K562 (cell line): ENCODE results near the gene DHX35. TPM values are rescaled to one million over a fixed set of nuclear protein-coding genes. Genes with fewer than 3 reads are reported as not detected.

Experiments used
- ATAC-seq: fragments of 200-7000 bp; cut with Tn5 transposase; 3 replicates; pipeline ENCODE4 v1.9.1; 2020; ENCODE audit warnings: moderate library complexity
- BruUV-seq: library from RNA; stranded (reverse); fragments of 400-500 nt; replicated peaks from 2 replicates; lab custom pipeline; 2021; lab: Mats Ljungman, UMichigan
- CTCF ChIA-PET: fragments of 300-600 bp; formaldehyde crosslinking; extraction: SDS; loops from one replicate; lab custom pipeline; 2021; ENCODE audit warnings: low intra/inter-chr PET ratio; lab: Yijun Ruan, JAX
- POLR2A ChIA-PET: fragments of 300-600, 350-650 bp; sonication (Branson Sonifier 250); formaldehyde crosslinking; extraction: SDS; loops from one replicate; lab custom pipeline; 2021; ENCODE audit warnings: antibody characterized with exemption, inconsistent platforms; lab: Yijun Ruan, JAX
- DNase-seq, 4 experiments: peaks; one replicate each; pipeline versions ENCODE4 v3.0.0 to v3.0.0-alpha.2; 2011 to 2018; ENCODE audit warnings: low spot score in 3 of 4, mixed read lengths in 3 of 4; ENCODE audit errors: extremely low read depth in 1 of 4
- FAIRE-seq: peaks from 2 replicates; lab custom pipeline; 2011; peaks lifted over from hg19 to GRCh38; lab: Jason Lieb, UNC
- H2AFZ ChIP-seq: 2 replicates; pipeline ENCODE4 v1.6.0; 2011; ENCODE audit warnings: low read depth, low read length, control low read depth, inconsistent platforms
- H3K27ac ChIP-seq: fragments of 200-600 bp; 3 replicates; pipeline ENCODE4 v1.8.0; 2011; ENCODE audit warnings: low read depth, mild to moderate bottlenecking, control low read depth, inconsistent platforms, low read length, moderate library complexity, mixed read lengths; ENCODE audit errors: extremely low read depth
- H3K27me3 ChIP-seq, 2 experiments: fragments of 300-600 bp in 1 of 2; 2 replicates in 1 of 2; 3 replicates in 1 of 2; pipeline versions ENCODE4 v1.6.0 to v1.8.0; 2011; ENCODE audit warnings: inconsistent platforms in 2 of 2, low read length in 2 of 2, mild to moderate bottlenecking in 1 of 2, mixed read lengths in 1 of 2, moderate library complexity in 1 of 2; ENCODE audit not compliant: control insufficient read depth in 2 of 2, insufficient read depth in 2 of 2
- H3K36me3 ChIP-seq: fragments of 300-600 bp; 3 replicates; pipeline ENCODE4 v1.8.0; 2011; ENCODE audit warnings: mild to moderate bottlenecking, low read length, inconsistent platforms; ENCODE audit not compliant: control insufficient read depth, insufficient read depth
- H3K4me1 ChIP-seq, 2 experiments: fragments of 200-600 bp in 1 of 2; replicated peaks in 1 of 2; 2 replicates in 1 of 2; 3 replicates in 1 of 2; pipeline versions ENCODE4 v1.5.1 to v1.8.0; 2011; ENCODE audit warnings: inconsistent platforms in 2 of 2, low read length in 2 of 2, mild to moderate bottlenecking in 1 of 2, mixed read lengths in 1 of 2, moderate library complexity in 1 of 2; ENCODE audit not compliant: control insufficient read depth in 2 of 2, insufficient read depth in 2 of 2
- H3K4me2 ChIP-seq: 2 replicates; pipeline ENCODE4 v1.6.1; 2011; ENCODE audit warnings: low read length, control low read depth, inconsistent platforms, mixed read lengths; ENCODE audit not compliant: insufficient read depth
- H3K4me3 ChIP-seq: fragments of 200-600 bp; sonication (generic), shearing (Covaris generic); 2 replicates; pipeline ENCODE4 v1.5.1; 2016; ENCODE audit warnings: control low read depth, inconsistent platforms
- H3K79me2 ChIP-seq: fragments of 200-600 bp; 3 replicates; pipeline ENCODE4 v1.8.0; 2011; ENCODE audit warnings: low read length, inconsistent platforms; ENCODE audit not compliant: control insufficient read depth, insufficient read depth
- H3K9ac ChIP-seq, 2 experiments: 2 replicates each; pipeline versions ENCODE4 v1.6.0 to v1.6.1; 2011; ENCODE audit warnings: low read depth in 2 of 2, low read length in 2 of 2, control low read depth in 1 of 2, inconsistent platforms in 1 of 2, mild to moderate bottlenecking in 1 of 2, mixed read lengths in 1 of 2; ENCODE audit not compliant: insufficient read depth in 1 of 2
- H3K9me1 ChIP-seq: one replicate; pipeline ENCODE4 v1.6.0; 2011; ENCODE audit warnings: inconsistent platforms, mild to moderate bottlenecking, low read length, moderate library complexity; ENCODE audit not compliant: control insufficient read depth, insufficient read depth
- H3K9me3 ChIP-seq: replicated peaks from 2 replicates; pipeline ENCODE4 v1.5.1; 2011; ENCODE audit warnings: low read depth, low read length, inconsistent platforms; ENCODE audit not compliant: control insufficient read depth, insufficient read depth
- H4K20me1 ChIP-seq: replicated peaks from 2 replicates; pipeline ENCODE4 v1.6.1; 2011; ENCODE audit warnings: low read length, inconsistent platforms, mixed read lengths; ENCODE audit not compliant: control insufficient read depth, insufficient read depth
- BRCA1 ChIP-seq, 2 experiments: fragments of 450-650 bp in 1 of 2; sonication (generic) in 1 of 2; formaldehyde crosslinking in 1 of 2; IDR thresholded peaks; 2 replicates each; pipeline versions ENCODE4 v1.5.0 to v1.6.1; 2017 to 2020; ENCODE audit warnings: mild to moderate bottlenecking in 1 of 2, missing genetic modification reagents in 1 of 2
- CGGBP1 ChIP-seq: fragments of 250-450 bp; sonication (Bioruptor Pico); IDR thresholded peaks from 2 replicates; pipeline ENCODE4 v1.9.0; 2021; ENCODE audit warnings: mild to moderate bottlenecking
- GATA2 ChIP-seq: sonication (generic); formaldehyde crosslinking; IDR thresholded peaks from 2 replicates; pipeline ENCODE4 v1.4.0; 2020; ENCODE audit warnings: mild to moderate bottlenecking, missing genetic modification reagents
- NFYB ChIP-seq: IDR thresholded peaks from 2 replicates; pipeline ENCODE4 v1.6.1; 2011; ENCODE audit warnings: mild to moderate bottlenecking, moderate library complexity; ENCODE audit not compliant: insufficient read length; ENCODE audit errors: extremely low read depth
- NUFIP1 ChIP-seq: fragments of 450-650 bp; IDR thresholded peaks from 2 replicates; pipeline ENCODE4 v1.6.1; 2018; ENCODE audit not compliant: partially characterized antibody
- SMAD1 ChIP-seq: fragments of 150-350 bp; IDR thresholded peaks from 2 replicates; pipeline ENCODE4 v1.6.1; 2014; ENCODE audit warnings: low read length, low read depth; ENCODE audit not compliant: partially characterized antibody
- ZKSCAN8 ChIP-seq: fragments of 200-800 bp; sonication (Bioruptor generic); IDR thresholded peaks from 2 replicates; pipeline ENCODE4 v1.6.1; 2016; ENCODE audit warnings: missing genetic modification characterization, missing compliant biosample characterization
- WGBS: fragments of 100-300 bp; shearing (Covaris generic); methylation state at CpG from one replicate; pipeline ENCODE4 v1.1.6; 2016; ENCODE audit warnings: low coverage, mixed read lengths; ENCODE audit not compliant: insufficient coverage; ENCODE audit errors: missing lambda C conversion rate; 5-methylcytosine and 5-hydroxymethylcytosine counted together
- in situ Hi-C: fragments of 300-500 bp; cut with MboI; formaldehyde crosslinking; loops from 4 replicates; pipeline ENCODE4 v1.15.0; 2018; ENCODE audit warnings: inconsistent platforms, mixed read lengths
- intact Hi-C: fragments of 100-400 bp; cut with micrococcal nuclease; formaldehyde crosslinking; loops from 2 replicates; pipeline ENCODE4 v1.14.2; 2022
- polyA plus RNA-seq, 8 experiments: library from polyadenylated mRNA; depleted of rRNA in 4 of 8; stranded (reverse) in 5 of 8; unstranded in 3 of 8; fragments of >200 nt; fragmentation: Nextera tagmentation in 2 of 8; fragmentation: Illumina TruSeq in 1 of 8; extraction: Ambion mirVana in 2 of 8; extraction: Trizol in 1 of 8; gene quantifications; 2 replicates each; pipeline versions ENCODE4 v1.2.1 to v1.2.3, GENCODE V29; 2011 to 2014; ENCODE audit warnings: inconsistent platforms in 1 of 8, missing spikeins in 1 of 8
- total RNA-seq, 7 experiments: library from RNA; depleted of rRNA in 6 of 7; stranded (reverse); fragments of >200 nt in 6 of 7; fragmentation: Illumina TruSeq in 2 of 7; extraction: Trizol in 2 of 7; gene quantifications; 2 replicates each; pipeline versions ENCODE4 v1.2.1 to v1.2.3, GENCODE V29; 2011 to 2021; ENCODE audit warnings: low replicate concordance in 1 of 7

The DHX35 gene
- total and polyA plus RNA-seq, 9 of the 15 experiments (the other 6 are each of a cell fraction or from before 2014, with no cell fraction given) = 6.5 to 25.6 (median 16.9) TPM

DNA sequence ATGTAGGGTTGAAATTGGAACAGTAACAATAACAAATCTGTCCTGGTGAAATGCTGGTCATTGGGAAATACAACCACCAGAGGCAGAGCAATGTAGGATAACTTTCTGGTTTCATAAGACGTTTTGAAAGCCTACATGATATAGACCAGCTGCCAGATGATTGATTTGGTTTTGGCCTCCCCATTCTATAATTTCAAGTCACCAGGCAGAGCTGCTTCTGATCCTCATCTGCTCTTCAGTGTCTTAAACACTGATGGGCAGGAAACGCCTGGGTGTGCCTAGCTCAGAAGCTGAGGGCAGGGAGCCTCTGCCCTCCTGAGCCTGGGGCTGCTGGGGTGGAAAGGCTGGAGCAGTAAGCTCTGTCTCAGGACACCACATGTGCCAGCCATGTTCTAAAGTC, 24.5 kb downstream of the DHX35 start:
- Histone ChIP-seq H3K4me3 (no peak overlapping the region), H3K27ac (no peak overlapping the region)

DNA sequence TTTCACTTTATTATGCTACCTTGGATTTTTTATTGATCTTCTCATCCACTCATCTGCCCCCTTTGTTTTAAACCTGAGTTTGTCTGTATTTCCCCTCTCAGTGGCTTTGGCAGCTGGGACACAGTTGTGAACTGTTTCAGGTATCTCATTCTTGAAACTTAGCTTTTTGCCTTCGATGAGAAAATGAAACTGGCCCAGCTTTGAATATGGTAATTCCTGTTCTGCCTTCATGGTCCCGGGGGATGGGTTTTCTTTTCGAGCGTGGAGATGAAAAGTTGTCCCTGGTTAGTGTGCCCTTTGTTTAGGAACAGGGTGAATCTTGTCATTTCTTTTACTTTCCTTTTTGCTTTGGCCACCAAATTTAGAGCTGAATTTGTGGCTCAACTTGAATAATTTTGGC, 25.6 kb downstream of the DHX35 start:
- ChIA-PET CTCF (no interaction called here), POLR2A (interaction anchor here (0.8 kb wide), 1 partner anchor 42 kb away, joined by 3 read pairs; no protein-coding TSS in a partner anchor)
- intact Hi-C loops (no loop called here), in situ Hi-C loops (no loop called here)
- BruUV-seq = no TSS peak
- Histone ChIP-seq H4K20me1 (no peaks in the 10 kb centered on the region), H3K4me3 (no peak overlapping the region), H3K27ac (no peak overlapping the region), H3K27me3 (no peaks in the 10 kb centered on the region), H3K36me3 (peaks cover 55% of the 10 kb centered on the region), H3K9ac (no peak overlapping the region), H3K9me3 (no peaks in the 10 kb centered on the region), H3K9me1 (no peaks in the 10 kb centered on the region), H3K4me2 (no peak overlapping the region), H3K4me1 (peaks cover 0 to 3% of the 10 kb centered on the region in 2 experiments; a peak in 2 of 5 replicates), H3K79me2 (no peaks in the 10 kb centered on the region), H2AFZ (no peak overlapping the region)
- 98% methylated on average over 4 of the region's 4 CpGs for WGBS
- DNase-seq (no peak), ATAC-seq (no peak), FAIRE-seq (no peak)
- no peak for TF ChIP-seq GATA2

More for the DNA sequence above, 24.5 kb downstream of the DHX35 start:
- Histone ChIP-seq H3K79me2 (no peaks in the 10 kb centered on the region), H3K36me3 (peaks cover 55% of the 10 kb centered on the region), H2AFZ (no peak overlapping the region), H3K4me2 (no peak overlapping the region), H3K27me3 (no peaks in the 10 kb centered on the region), H3K9ac (no peak overlapping the region), H3K9me3 (no peaks in the 10 kb centered on the region), H4K20me1 (no peaks in the 10 kb centered on the region), H3K9me1 (no peaks in the 10 kb centered on the region), H3K4me1 (peaks cover 0 to 3% of the 10 kb centered on the region in 2 experiments; a peak in 2 of 5 replicates)
- ChIA-PET POLR2A (no interaction called here), CTCF (no interaction called here)
- FAIRE-seq (no peak), ATAC-seq (no peak), DNase-seq (no peak)
- intact Hi-C loops = no loop called here
- WGBS = 84% methylated on average over 2 of the region's 2 CpGs
- in situ Hi-C loops = no loop called here
- no TSS peak for BruUV-seq
- TF ChIP-seq NUFIP1 (no peak), NFYB (no peak), ZKSCAN8 (no peak), BRCA1 (IDR thresholded peaks at IDR 0.05) (no peak), BRCA1 (CRISPR knock-in tag; IDR thresholded peaks at IDR 0.05) (no peak), CGGBP1 (CRISPR knock-in tag) (no peak), SMAD1 (no peak)
